Measurements from ENCODE around the gene DTWD1.

DNA sequence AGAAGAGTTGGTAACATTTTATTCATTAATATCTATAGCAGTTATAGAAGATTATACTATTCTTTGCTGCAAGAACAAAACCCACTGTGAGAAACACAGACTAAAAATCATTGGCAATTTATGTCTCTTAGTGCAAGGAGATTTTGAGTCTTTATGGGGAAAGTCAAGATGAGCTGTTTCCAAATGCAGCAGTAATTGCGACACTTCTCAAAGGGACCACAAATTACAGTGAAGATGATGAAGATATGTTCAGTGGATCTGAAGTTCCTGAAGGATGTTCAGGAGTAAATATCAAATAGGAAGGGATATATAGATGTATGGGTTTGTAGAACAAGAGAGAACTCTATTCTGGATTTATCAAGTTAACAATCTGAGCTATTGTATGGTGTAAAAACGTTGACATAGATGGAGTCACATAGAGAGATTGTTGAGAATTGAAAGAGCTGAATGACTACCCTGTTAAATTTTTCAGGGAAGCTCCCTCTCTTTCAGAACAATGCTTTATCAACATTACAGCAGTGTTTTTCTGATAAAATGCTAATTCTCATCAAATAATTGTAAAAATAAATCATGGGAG, 71.8 kb downstream of the DTWD1 start:
- TF ChIP-seq, protein P1, sequence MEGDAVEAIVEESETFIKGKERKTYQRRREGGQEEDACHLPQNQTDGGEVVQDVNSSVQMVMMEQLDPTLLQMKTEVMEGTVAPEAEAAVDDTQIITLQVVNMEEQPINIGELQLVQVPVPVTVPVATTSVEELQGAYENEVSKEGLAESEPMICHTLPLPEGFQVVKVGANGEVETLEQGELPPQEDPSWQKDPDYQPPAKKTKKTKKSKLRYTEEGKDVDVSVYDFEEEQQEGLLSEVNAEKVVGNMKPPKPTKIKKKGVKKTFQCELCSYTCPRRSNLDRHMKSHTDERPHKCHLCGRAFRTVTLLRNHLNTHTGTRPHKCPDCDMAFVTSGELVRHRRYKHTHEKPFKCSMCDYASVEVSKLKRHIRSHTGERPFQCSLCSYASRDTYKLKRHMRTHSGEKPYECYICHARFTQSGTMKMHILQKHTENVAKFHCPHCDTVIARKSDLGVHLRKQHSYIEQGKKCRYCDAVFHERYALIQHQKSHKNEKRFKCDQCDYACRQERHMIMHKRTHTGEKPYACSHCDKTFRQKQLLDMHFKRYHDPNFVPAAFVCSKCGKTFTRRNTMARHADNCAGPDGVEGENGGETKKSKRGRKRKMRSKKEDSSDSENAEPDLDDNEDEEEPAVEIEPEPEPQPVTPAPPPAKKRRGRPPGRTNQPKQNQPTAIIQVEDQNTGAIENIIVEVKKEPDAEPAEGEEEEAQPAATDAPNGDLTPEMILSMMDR (conservative IDR thresholded peaks at IDR 0.05; ENCODE audit: low read depth, low read length): no peak
- TF ChIP-seq SMC3 (IDR thresholded peaks at IDR 0.05; ENCODE audit: low read depth, low read length) (no peak), POLR2A (IDR thresholded peaks at IDR 0.05; ENCODE audit: low read depth, low read length) (no peak), CHD1 (IDR thresholded peaks at IDR 0.05; ENCODE audit: low read depth, low read length) (no peak), CEBPB (IDR thresholded peaks at IDR 0.05; ENCODE audit: low read depth, low read length) (peak; percentile 79), RAD21 (IDR thresholded peaks at IDR 0.05; ENCODE audit: low read length) (no peak), RFX5 (IDR thresholded peaks at IDR 0.05; ENCODE audit: low read depth, low read length) (no peak), MXI1 (IDR thresholded peaks at IDR 0.05; ENCODE audit: borderline replicate concordance, low read depth, low read length) (no peak), RCOR1 (IDR thresholded peaks at IDR 0.05; ENCODE audit: insufficient replicate concordance, low read length) (no peak)
